Duodenal mucosa (tissue), 2 donors: ENCODE data around the gene FMNL2.

Experiments
- H3K27ac ChIP-seq: one replicate; pipeline ENCODE4 v1.7.0; 2013; ENCODE audit warnings: low read depth, low read length
- H3K27me3 ChIP-seq, 2 donors: one replicate each; pipeline ENCODE4 v1.7.0; 2013; ENCODE audit warnings: low read length in 2 of 2, control low read depth in 1 of 2; ENCODE audit not compliant: insufficient read depth in 2 of 2, control insufficient read depth in 1 of 2
- H3K36me3 ChIP-seq, 2 donors: one replicate each; pipeline ENCODE4 v1.7.0; 2013; ENCODE audit warnings: low read length in 2 of 2, control low read depth in 1 of 2; ENCODE audit not compliant: insufficient read depth in 2 of 2, control insufficient read depth in 1 of 2
- H3K4me1 ChIP-seq, 2 donors: one replicate each; pipeline ENCODE4 v1.7.0; 2013; ENCODE audit warnings: low read length in 2 of 2, control low read depth in 1 of 2; ENCODE audit not compliant: insufficient read depth in 2 of 2, control insufficient read depth in 1 of 2
- H3K4me3 ChIP-seq, 2 donors: one replicate each; pipeline ENCODE4 v1.7.0; 2013; ENCODE audit warnings: low read length in 2 of 2, low read depth in 1 of 2
- H3K9ac ChIP-seq, 2 donors: one replicate each; pipeline ENCODE4 v1.7.0; 2013; ENCODE audit warnings: low read length in 2 of 2, low read depth in 1 of 2
- H3K9me3 ChIP-seq, 2 donors: one replicate each; pipeline ENCODE4 v1.7.0; 2013; ENCODE audit warnings: low read length in 2 of 2, control low read depth in 1 of 2; ENCODE audit not compliant: control insufficient read depth in 1 of 2

Gene FMNL2

DNA sequence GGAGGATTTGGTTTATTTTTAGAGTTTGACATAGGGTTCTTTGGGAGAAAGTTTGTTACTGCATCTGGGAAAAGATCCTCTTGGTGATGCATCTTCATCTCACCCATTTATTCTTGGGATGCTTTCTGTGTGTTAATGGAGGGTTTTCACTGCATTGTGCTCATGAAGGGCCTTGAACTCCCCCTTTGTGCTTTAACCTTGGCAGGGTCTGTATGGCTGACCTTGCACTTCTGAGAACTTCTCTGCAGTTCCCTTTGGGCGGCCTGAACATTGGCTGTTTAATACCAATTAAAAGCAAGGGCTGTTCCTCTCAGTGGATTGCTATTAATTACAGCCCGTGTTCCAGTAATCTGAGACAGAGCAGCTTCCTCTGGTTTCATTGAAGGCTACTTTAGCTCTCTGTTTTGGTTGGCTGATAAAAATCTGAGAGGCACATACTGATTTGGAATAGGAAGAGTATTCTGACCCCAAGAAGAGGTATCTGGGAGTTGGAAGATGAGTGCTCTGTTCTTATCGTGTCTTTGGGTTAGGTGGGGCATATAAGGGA, 37.5 kb downstream of the FMNL2 start:
- no peaks in the 10 kb centered on the region for H3K36me3 ChIP-seq
- peaks cover 4 to 10% of the 10 kb centered on the region in 2 donors for H3K4me1 ChIP-seq
- no peak overlapping the region for H3K27ac ChIP-seq
- no peak overlapping the region for H3K4me3 ChIP-seq
- H3K9ac ChIP-seq = no peak overlapping the region
- no peaks in the 10 kb centered on the region for H3K9me3 ChIP-seq
- no peaks in the 10 kb centered on the region for H3K27me3 ChIP-seq

- no peaks in the 10 kb centered on the region for H3K4me1 ChIP-seq
- H3K27ac ChIP-seq = no peak overlapping the region
- H3K36me3 ChIP-seq = no peaks in the 10 kb centered on the region
- H3K9me3 ChIP-seq = no peaks in the 10 kb centered on the region
- H3K9ac ChIP-seq = no peak overlapping the region
- no peak overlapping the region for H3K4me3 ChIP-seq
- no peaks in the 10 kb centered on the region for H3K27me3 ChIP-seq
Measured at GRCh38 chr2:152375174-152375573, 40.2 kb downstream of the FMNL2 start.

DNA sequence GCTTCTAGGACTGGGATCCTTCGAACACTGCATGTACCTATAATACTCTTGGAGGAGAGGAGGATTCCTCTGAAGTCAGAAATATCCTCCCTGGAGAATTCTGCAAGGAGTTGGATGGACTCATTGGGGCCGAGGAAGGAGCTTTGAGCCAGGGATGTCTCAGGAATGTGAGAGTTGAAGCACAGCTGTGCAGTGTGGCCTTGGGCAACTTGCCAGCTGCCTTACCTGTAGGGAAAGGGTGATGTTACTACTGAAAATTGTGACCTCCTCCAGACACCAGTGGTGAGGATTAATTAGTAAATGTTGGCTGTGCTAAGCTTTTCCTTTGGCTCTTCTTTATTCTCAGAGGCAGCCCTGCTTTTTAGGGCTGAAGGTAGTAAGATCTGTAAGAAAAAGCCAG, 41.4 kb downstream of the FMNL2 start:
- Histone ChIP-seq H3K9me3 (no peaks in the 10 kb centered on the region), H3K9ac (no peak overlapping the region), H3K4me3 (no peak overlapping the region), H3K4me1 (no peaks in the 10 kb centered on the region), H3K27me3 (no peaks in the 10 kb centered on the region), H3K27ac (no peak overlapping the region), H3K36me3 (no peaks in the 10 kb centered on the region)

GRCh38 chr2:152376968-152377367, 42.0 kb downstream of the FMNL2 start:
- no peaks in the 10 kb centered on the region for H3K9me3 ChIP-seq
- no peaks in the 10 kb centered on the region for H3K4me1 ChIP-seq
- H3K9ac ChIP-seq = no peak overlapping the region
- H3K27me3 ChIP-seq = no peaks in the 10 kb centered on the region
- no peaks in the 10 kb centered on the region for H3K36me3 ChIP-seq
- no peak overlapping the region for H3K27ac ChIP-seq
- no peak overlapping the region for H3K4me3 ChIP-seq

- no peaks in the 10 kb centered on the region for H3K4me1 ChIP-seq
- H3K4me3 ChIP-seq = no peak overlapping the region
- H3K9me3 ChIP-seq = no peaks in the 10 kb centered on the region
- H3K9ac ChIP-seq = no peak overlapping the region
- H3K36me3 ChIP-seq = no peaks in the 10 kb centered on the region
- H3K27me3 ChIP-seq = no peaks in the 10 kb centered on the region
- no peak overlapping the region for H3K27ac ChIP-seq
Measured at GRCh38 chr2:152379089-152379488, 44.1 kb downstream of the FMNL2 start.

DNA sequence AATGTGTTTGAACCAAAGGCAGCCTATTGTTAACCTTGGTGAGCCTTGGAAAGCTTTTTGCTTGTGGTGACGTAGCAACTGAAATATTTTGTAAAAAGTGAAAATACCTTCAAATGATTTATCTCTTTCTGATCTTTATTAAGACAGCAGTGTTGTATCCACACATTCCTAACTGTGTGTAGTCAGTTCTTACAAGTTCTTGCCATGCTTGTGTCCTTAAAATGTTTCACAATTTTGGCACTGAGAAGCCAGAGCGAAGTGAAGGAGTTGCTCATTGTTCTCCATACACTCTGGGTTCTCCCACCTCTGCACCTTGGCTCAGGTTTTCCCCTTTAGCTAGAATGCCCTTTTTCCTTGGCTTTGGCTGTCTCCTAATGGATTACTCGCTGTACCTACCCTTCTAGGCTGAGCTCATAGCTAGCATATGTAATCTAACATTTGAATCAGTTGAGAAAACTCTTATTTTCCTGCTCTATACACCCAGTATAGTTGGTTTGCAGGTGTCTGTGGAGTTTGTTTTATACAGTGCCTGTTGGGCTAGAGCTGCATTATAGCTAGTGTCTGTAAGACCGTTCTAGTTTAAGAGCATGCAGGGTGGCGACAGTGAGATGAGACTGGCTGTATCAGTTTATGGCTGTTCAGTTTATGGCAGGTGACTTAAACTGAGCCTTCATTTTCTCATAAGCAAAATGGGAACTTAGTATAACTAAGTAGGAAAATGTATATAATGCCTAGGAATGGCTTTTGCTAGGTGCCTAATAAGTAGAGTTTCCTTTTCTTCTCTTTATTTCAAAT, 45.5 kb downstream of the FMNL2 start:
- Histone ChIP-seq H3K9ac (no peak overlapping the region), H3K4me3 (no peak overlapping the region), H3K4me1 (no peaks in the 10 kb centered on the region), H3K9me3 (no peaks in the 10 kb centered on the region), H3K27me3 (no peaks in the 10 kb centered on the region), H3K27ac (no peak overlapping the region), H3K36me3 (no peaks in the 10 kb centered on the region)

GRCh38 chr2:152383702-152384101, 48.7 kb downstream of the FMNL2 start:
- no peaks in the 10 kb centered on the region for H3K36me3 ChIP-seq
- no peak overlapping the region for H3K27ac ChIP-seq
- no peak overlapping the region for H3K4me3 ChIP-seq
- H3K9me3 ChIP-seq = no peaks in the 10 kb centered on the region
- H3K27me3 ChIP-seq = no peaks in the 10 kb centered on the region
- H3K9ac ChIP-seq = no peak overlapping the region
- H3K4me1 ChIP-seq = no peaks in the 10 kb centered on the region

- no peaks in the 10 kb centered on the region for H3K27me3 ChIP-seq
- H3K9me3 ChIP-seq = no peaks in the 10 kb centered on the region
- no peaks in the 10 kb centered on the region for H3K4me1 ChIP-seq
- H3K27ac ChIP-seq = no peak overlapping the region
- no peaks in the 10 kb centered on the region for H3K36me3 ChIP-seq
- no peak overlapping the region for H3K9ac ChIP-seq
- no peak overlapping the region for H3K4me3 ChIP-seq
Measured at GRCh38 chr2:152384992-152385391, 50.0 kb downstream of the FMNL2 start.

GRCh38 chr2:152385650-152386049, 50.7 kb downstream of the FMNL2 start:
- H3K9ac ChIP-seq = no peak overlapping the region
- no peak overlapping the region for H3K27ac ChIP-seq
- no peaks in the 10 kb centered on the region for H3K4me1 ChIP-seq
- H3K36me3 ChIP-seq = no peaks in the 10 kb centered on the region
- H3K4me3 ChIP-seq = no peak overlapping the region
- no peaks in the 10 kb centered on the region for H3K27me3 ChIP-seq
- H3K9me3 ChIP-seq = no peaks in the 10 kb centered on the region

- H3K36me3 ChIP-seq = no peaks in the 10 kb centered on the region
- no peak overlapping the region for H3K9ac ChIP-seq
- H3K9me3 ChIP-seq = no peaks in the 10 kb centered on the region
- no peaks in the 10 kb centered on the region for H3K4me1 ChIP-seq
- no peak overlapping the region for H3K4me3 ChIP-seq
- no peak overlapping the region for H3K27ac ChIP-seq
- no peaks in the 10 kb centered on the region for H3K27me3 ChIP-seq
Measured at GRCh38 chr2:152386266-152386665, 51.3 kb downstream of the FMNL2 start.
